Adipocyte (in vitro differentiated cells): ENCODE measurements around the gene CRISP1.

Experiments used
- DNase-seq: peaks from one replicate; pipeline ENCODE4 v3.0.0-alpha.2; 2015; ENCODE audit warnings: low read depth
- H3K27me3 ChIP-seq: replicated peaks from 2 replicates; pipeline ENCODE4 v1.7.0; 2013; ENCODE audit warnings: mild to moderate bottlenecking, low read length, moderate library complexity; ENCODE audit not compliant: control insufficient read depth, insufficient read depth
- H3K36me3 ChIP-seq: 2 replicates; pipeline ENCODE4 v1.7.0; 2013; ENCODE audit warnings: low read length, mild to moderate bottlenecking, moderate library complexity; ENCODE audit not compliant: control insufficient read depth, insufficient read depth, severe bottlenecking
- H3K4me1 ChIP-seq: 2 replicates; pipeline ENCODE4 v1.7.0; 2013; ENCODE audit warnings: mild to moderate bottlenecking, low read length, moderate library complexity; ENCODE audit not compliant: control insufficient read depth, insufficient read depth
- H3K4me3 ChIP-seq: 2 replicates; pipeline ENCODE4 v1.7.0; 2013; ENCODE audit warnings: mild to moderate bottlenecking, low read length, moderate library complexity
- H3K9ac ChIP-seq: 2 replicates; pipeline ENCODE4 v1.7.0; 2013; ENCODE audit warnings: mild to moderate bottlenecking, low read length, moderate library complexity
- H3K9me3 ChIP-seq: 2 replicates; pipeline ENCODE4 v1.7.0; 2013; ENCODE audit warnings: mild to moderate bottlenecking, low read length, moderate library complexity; ENCODE audit not compliant: control insufficient read depth

CRISP1 gene

DNA sequence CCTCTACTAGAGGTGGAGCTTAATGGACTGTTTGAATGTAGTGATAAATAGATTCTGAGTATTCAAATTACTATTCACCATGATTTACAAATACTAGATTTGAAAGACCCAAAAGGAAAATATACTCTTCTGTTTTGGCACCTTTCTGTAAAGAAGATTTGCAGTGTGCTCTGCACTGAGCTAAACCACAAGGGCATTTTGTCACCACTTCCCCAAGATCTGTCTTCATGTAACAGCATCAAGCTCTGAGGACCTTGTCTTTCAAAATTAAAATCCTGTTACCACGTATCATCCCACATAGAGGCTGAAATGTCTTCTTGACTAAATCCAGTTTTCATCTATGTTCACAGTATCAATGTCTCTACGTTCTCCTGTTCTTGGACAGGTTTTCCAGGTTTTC lies 76.0 kb downstream of the CRISP1 start:
- H3K9ac ChIP-seq: no peak overlapping the region
- no peaks in the 10 kb centered on the region for H3K36me3 ChIP-seq
- no peaks in the 10 kb centered on the region for H3K27me3 ChIP-seq
- H3K4me1 ChIP-seq: no peaks in the 10 kb centered on the region
- no peak for DNase-seq
- no peak overlapping the region for H3K4me3 ChIP-seq
- H3K9me3 ChIP-seq: no peaks in the 10 kb centered on the region

DNA sequence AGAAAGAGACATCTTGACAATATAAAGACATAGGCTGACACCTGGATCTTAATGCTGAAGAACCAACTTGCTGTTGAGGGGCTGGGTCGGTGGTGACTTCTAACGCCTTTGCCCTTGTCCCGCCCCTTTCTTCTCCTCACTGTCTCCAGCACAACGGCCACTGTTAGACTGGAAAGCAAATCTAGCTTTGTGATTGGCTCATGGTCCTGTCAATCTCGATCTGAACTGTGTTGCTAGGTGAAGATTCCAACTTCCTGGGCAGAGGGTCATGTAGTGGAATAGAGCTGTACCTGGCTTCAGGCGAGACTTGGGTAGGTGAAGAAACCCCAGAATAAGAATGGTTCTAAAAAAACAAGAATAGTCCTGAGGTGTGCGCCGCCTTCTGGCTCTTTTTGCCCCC lies 79.2 kb downstream of the CRISP1 start, which contains the start of gene PGK2:
TSS of gene PGK2 (minus strand) at position 110 of the 400 bp plus-strand sequence. CDS start at position 12, 98 bp downstream.
- no peak for DNase-seq
- Histone ChIP-seq H3K4me1 (no peaks in the 10 kb centered on the region), H3K9me3 (no peaks in the 10 kb centered on the region), H3K27me3 (no peaks in the 10 kb centered on the region), H3K4me3 (no peak within 1 kb of the TSS), H3K36me3 (no peaks in the 10 kb centered on the region), H3K9ac (no peak within 1 kb of the TSS)

DNA sequence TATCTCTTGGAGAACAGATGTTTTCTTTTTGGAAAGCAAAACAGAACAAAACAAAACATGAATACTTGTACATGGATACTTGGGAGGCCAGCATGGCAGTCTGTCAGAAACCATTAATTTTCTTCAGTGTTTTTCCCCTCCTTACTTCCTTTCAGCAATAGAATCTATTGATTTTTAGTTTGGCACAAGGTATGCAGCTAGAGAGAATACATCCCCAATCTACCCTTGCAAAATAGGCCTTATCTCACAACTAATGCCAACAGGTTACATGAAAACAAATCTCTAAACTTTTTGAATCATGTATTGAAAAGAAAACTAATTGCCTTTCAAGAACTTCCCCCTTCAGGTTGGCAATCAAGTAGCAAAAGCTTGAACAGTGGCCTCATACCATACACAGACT lies 82.1 kb downstream of the CRISP1 start:
- Histone ChIP-seq H3K9ac (no peak overlapping the region), H3K4me3 (no peak overlapping the region), H3K9me3 (no peaks in the 10 kb centered on the region), H3K36me3 (no peaks in the 10 kb centered on the region), H3K27me3 (no peaks in the 10 kb centered on the region), H3K4me1 (no peaks in the 10 kb centered on the region)
- no peak for DNase-seq
